ENCODE results near the gene KCTD1.

The KCTD1 gene

DNA sequence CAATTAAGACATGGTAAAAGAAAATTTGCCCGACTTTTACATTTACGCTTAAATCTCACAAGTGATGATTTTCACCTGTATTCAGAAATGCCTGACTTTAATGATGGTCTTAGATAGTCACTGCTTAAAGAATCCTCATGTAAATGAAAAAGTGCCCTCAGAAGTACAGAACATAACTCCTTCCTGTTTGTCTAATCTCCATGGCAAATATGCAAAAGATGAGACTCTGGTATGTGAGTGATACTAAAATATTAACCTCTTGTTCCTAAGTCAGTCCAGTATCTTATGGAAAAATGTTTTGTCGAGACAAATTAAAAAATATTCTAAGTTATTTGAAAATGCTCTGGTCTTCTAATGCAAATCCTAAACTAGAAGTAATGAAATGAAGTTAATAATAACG lies 29.2 kb downstream of the KCTD1 start:
- Histone ChIP-seq H3K4me1 (ENCODE audit: control insufficient read depth, insufficient read depth, low read length, unreplicated experiment) (peaks cover 4% of the 10 kb centered on the region), H2AFZ (ENCODE audit: low read length, unreplicated experiment) (no peak overlapping the region), H3K79me2 (ENCODE audit: control insufficient read depth, insufficient read depth, low read length, unreplicated experiment) (no peaks in the 10 kb centered on the region), H3K36me3 (ENCODE audit: insufficient read depth, low read length) (no peaks in the 10 kb centered on the region), H3K4me3 (ENCODE audit: low read depth, low read length) (no peak overlapping the region), H3K27me3 (ENCODE audit: insufficient read depth, low read length) (no peaks in the 10 kb centered on the region), H3K27ac (ENCODE audit: low read depth, low read length) (no peak overlapping the region)

GRCh38 chr18:26516964-26517363 lies 31.4 kb downstream of the KCTD1 start:
- Histone ChIP-seq H3K4me1 (ENCODE audit: control insufficient read depth, insufficient read depth, low read length, unreplicated experiment) (peaks cover 4% of the 10 kb centered on the region), H3K4me3 (ENCODE audit: low read depth, low read length) (no peak overlapping the region), H3K27ac (ENCODE audit: low read depth, low read length) (no peak overlapping the region), H3K36me3 (ENCODE audit: insufficient read depth, low read length) (no peaks in the 10 kb centered on the region), H2AFZ (ENCODE audit: low read length, unreplicated experiment) (no peak overlapping the region), H3K79me2 (ENCODE audit: control insufficient read depth, insufficient read depth, low read length, unreplicated experiment) (no peaks in the 10 kb centered on the region), H3K27me3 (ENCODE audit: insufficient read depth, low read length) (no peaks in the 10 kb centered on the region)

- Histone ChIP-seq H3K27ac (ENCODE audit: low read depth, low read length) (no peak overlapping the region), H3K4me3 (ENCODE audit: low read depth, low read length) (no peak overlapping the region), H3K36me3 (ENCODE audit: insufficient read depth, low read length) (no peaks in the 10 kb centered on the region), H2AFZ (ENCODE audit: low read length, unreplicated experiment) (no peak overlapping the region), H3K27me3 (ENCODE audit: insufficient read depth, low read length) (no peaks in the 10 kb centered on the region), H3K79me2 (ENCODE audit: control insufficient read depth, insufficient read depth, low read length, unreplicated experiment) (no peaks in the 10 kb centered on the region), H3K4me1 (ENCODE audit: control insufficient read depth, insufficient read depth, low read length, unreplicated experiment) (peaks cover 4% of the 10 kb centered on the region)
Measured at GRCh38 chr18:26515643-26516487, 32.5 kb downstream of the KCTD1 start.

- Histone ChIP-seq H3K27ac (ENCODE audit: low read depth, low read length) (no peak overlapping the region), H3K4me3 (ENCODE audit: low read depth, low read length) (no peak overlapping the region), H3K27me3 (ENCODE audit: insufficient read depth, low read length) (no peaks in the 10 kb centered on the region), H2AFZ (ENCODE audit: low read length, unreplicated experiment) (no peak overlapping the region), H3K79me2 (ENCODE audit: control insufficient read depth, insufficient read depth, low read length, unreplicated experiment) (no peaks in the 10 kb centered on the region), H3K4me1 (ENCODE audit: control insufficient read depth, insufficient read depth, low read length, unreplicated experiment) (peaks cover 4% of the 10 kb centered on the region), H3K36me3 (ENCODE audit: insufficient read depth, low read length) (no peaks in the 10 kb centered on the region)
Measured at GRCh38 chr18:26511339-26512071, 36.8 kb downstream of the KCTD1 start.

- Histone ChIP-seq H3K4me3 (ENCODE audit: low read depth, low read length) (no peak overlapping the region), H3K27me3 (ENCODE audit: insufficient read depth, low read length) (no peaks in the 10 kb centered on the region), H2AFZ (ENCODE audit: low read length, unreplicated experiment) (no peak overlapping the region), H3K4me1 (ENCODE audit: control insufficient read depth, insufficient read depth, low read length, unreplicated experiment) (peaks cover 4% of the 10 kb centered on the region), H3K27ac (ENCODE audit: low read depth, low read length) (no peak overlapping the region), H3K79me2 (ENCODE audit: control insufficient read depth, insufficient read depth, low read length, unreplicated experiment) (no peaks in the 10 kb centered on the region), H3K36me3 (ENCODE audit: insufficient read depth, low read length) (no peaks in the 10 kb centered on the region)
Measured at GRCh38 chr18:26510337-26510736, 38.0 kb downstream of the KCTD1 start.

- Histone ChIP-seq H3K27me3 (ENCODE audit: insufficient read depth, low read length) (no peaks in the 10 kb centered on the region), H3K4me3 (ENCODE audit: low read depth, low read length) (no peak overlapping the region), H3K36me3 (ENCODE audit: insufficient read depth, low read length) (peaks cover under 1% of the 10 kb centered on the region; the same call in 1 of the 2 replicates), H3K27ac (ENCODE audit: low read depth, low read length) (no peak overlapping the region), H3K4me1 (ENCODE audit: control insufficient read depth, insufficient read depth, low read length, unreplicated experiment) (no peaks in the 10 kb centered on the region), H2AFZ (ENCODE audit: low read length, unreplicated experiment) (no peak overlapping the region), H3K79me2 (ENCODE audit: control insufficient read depth, insufficient read depth, low read length, unreplicated experiment) (no peaks in the 10 kb centered on the region)
Measured at GRCh38 chr18:26506012-26506411, 42.3 kb downstream of the KCTD1 start.

GRCh38 chr18:26504831-26505230 lies 43.5 kb downstream of the KCTD1 start:
- Histone ChIP-seq H3K4me3 (ENCODE audit: low read depth, low read length) (no peak overlapping the region), H3K79me2 (ENCODE audit: control insufficient read depth, insufficient read depth, low read length, unreplicated experiment) (no peaks in the 10 kb centered on the region), H3K27me3 (ENCODE audit: insufficient read depth, low read length) (no peaks in the 10 kb centered on the region), H3K27ac (ENCODE audit: low read depth, low read length) (no peak overlapping the region), H2AFZ (ENCODE audit: low read length, unreplicated experiment) (no peak overlapping the region), H3K36me3 (ENCODE audit: insufficient read depth, low read length) (peaks cover 5% of the 10 kb centered on the region; the same call in 1 of the 2 replicates), H3K4me1 (ENCODE audit: control insufficient read depth, insufficient read depth, low read length, unreplicated experiment) (no peaks in the 10 kb centered on the region)

DNA sequence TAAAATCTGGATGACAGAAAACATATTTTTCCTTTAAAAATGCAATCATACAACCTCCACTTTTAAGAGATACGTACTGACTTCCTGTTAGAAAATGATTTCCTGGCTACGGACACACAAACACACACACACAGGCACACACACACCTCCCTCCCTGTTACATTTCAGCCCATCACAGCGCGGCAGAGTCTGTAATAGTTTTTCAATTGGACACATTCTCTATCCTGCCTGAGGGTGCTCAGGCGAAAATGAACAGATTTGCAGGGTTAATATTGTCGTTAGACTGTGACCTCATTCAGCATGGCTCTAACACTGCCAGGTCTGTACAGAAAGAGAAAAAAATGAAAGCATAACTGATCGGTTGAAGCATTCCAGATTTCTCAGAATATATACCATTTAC lies 45.0 kb downstream of the KCTD1 start:
- no peak overlapping the region for H3K4me3 ChIP-seq (ENCODE audit: low read depth, low read length)
- H3K4me1 ChIP-seq (ENCODE audit: control insufficient read depth, insufficient read depth, low read length, unreplicated experiment): no peaks in the 10 kb centered on the region
- no peak overlapping the region for H2AFZ ChIP-seq (ENCODE audit: low read length, unreplicated experiment)
- no peaks in the 10 kb centered on the region for H3K27me3 ChIP-seq (ENCODE audit: insufficient read depth, low read length)
- no peaks in the 10 kb centered on the region for H3K79me2 ChIP-seq (ENCODE audit: control insufficient read depth, insufficient read depth, low read length, unreplicated experiment)
- peaks cover 5% of the 10 kb centered on the region; the same call in 1 of the 2 replicates for H3K36me3 ChIP-seq (ENCODE audit: insufficient read depth, low read length)
- no peak overlapping the region for H3K27ac ChIP-seq (ENCODE audit: low read depth, low read length)

DNA sequence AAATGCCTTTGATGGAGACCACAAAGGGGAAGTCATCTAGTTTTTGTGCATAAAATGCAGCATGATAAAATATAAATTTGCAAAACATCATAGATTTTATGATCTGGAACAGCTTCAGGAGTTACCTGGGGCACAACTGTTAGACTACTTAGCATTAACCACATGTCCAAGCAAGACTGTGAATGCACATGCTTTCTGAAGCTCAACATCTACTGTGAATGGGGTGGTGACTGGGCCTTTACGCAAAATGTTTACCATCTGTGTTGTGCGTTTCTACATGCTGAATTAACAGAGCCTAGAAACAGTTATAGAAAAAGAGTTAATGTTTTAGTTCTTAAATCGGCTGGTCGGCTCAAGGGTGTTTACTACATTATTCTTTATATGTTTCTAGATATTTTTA lies 45.5 kb downstream of the KCTD1 start:
- H3K79me2 ChIP-seq (ENCODE audit: control insufficient read depth, insufficient read depth, low read length, unreplicated experiment): no peaks in the 10 kb centered on the region
- H3K27ac ChIP-seq (ENCODE audit: low read depth, low read length): no peak overlapping the region
- H2AFZ ChIP-seq (ENCODE audit: low read length, unreplicated experiment): no peak overlapping the region
- peaks cover 5% of the 10 kb centered on the region; the same call in 1 of the 2 replicates for H3K36me3 ChIP-seq (ENCODE audit: insufficient read depth, low read length)
- no peak overlapping the region for H3K4me3 ChIP-seq (ENCODE audit: low read depth, low read length)
- H3K4me1 ChIP-seq (ENCODE audit: control insufficient read depth, insufficient read depth, low read length, unreplicated experiment): no peaks in the 10 kb centered on the region
- no peaks in the 10 kb centered on the region for H3K27me3 ChIP-seq (ENCODE audit: insufficient read depth, low read length)

DNA sequence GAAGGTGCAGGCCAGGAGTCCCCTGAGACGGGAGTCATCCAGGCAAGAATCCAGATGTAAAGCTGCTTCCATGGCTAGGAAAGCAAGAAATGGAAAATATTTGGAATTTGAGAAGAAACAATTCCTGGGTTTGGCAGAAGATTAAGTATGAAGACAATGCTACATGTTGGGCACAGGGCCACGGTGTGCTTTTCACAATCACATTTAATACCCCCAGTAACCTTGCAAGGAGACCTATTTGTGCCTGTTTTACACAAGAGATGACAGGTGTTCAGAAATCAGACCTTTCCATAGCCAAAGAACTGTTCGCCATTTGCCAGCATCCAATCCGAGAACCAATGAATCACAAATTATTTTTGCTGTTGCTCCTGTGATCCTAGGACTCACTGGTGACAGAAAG lies 50.5 kb downstream of the KCTD1 start:
- Histone ChIP-seq H3K36me3 (ENCODE audit: insufficient read depth, low read length) (peaks cover 5% of the 10 kb centered on the region; the same call in 1 of the 2 replicates), H2AFZ (ENCODE audit: low read length, unreplicated experiment) (no peak overlapping the region), H3K4me1 (ENCODE audit: control insufficient read depth, insufficient read depth, low read length, unreplicated experiment) (peaks cover 4% of the 10 kb centered on the region), H3K27me3 (ENCODE audit: insufficient read depth, low read length) (no peaks in the 10 kb centered on the region), H3K27ac (ENCODE audit: low read depth, low read length) (no peak overlapping the region), H3K4me3 (ENCODE audit: low read depth, low read length) (no peak overlapping the region), H3K79me2 (ENCODE audit: control insufficient read depth, insufficient read depth, low read length, unreplicated experiment) (no peaks in the 10 kb centered on the region)

DNA sequence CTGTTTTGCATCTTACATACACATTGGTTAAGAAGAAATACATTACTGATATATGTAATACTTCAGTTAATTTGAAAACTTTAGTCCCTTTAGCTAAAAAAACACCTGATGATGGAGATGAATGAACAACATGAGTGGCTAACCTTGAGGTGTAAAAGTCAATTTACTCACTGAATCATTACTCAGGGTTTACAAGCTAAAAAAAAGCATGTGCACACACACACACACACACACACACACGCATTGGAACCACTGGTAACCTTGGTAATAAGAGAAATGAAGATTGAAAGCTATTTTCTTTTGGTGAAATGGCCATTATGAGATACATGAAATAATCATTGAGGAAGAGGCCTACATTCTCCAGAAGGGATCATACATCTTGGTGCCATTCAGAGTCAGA lies 51.8 kb downstream of the KCTD1 start:
- peaks cover 5% of the 10 kb centered on the region; the same call in 1 of the 2 replicates for H3K36me3 ChIP-seq (ENCODE audit: insufficient read depth, low read length)
- no peak overlapping the region for H3K27ac ChIP-seq (ENCODE audit: low read depth, low read length)
- H2AFZ ChIP-seq (ENCODE audit: low read length, unreplicated experiment): no peak overlapping the region
- no peaks in the 10 kb centered on the region for H3K79me2 ChIP-seq (ENCODE audit: control insufficient read depth, insufficient read depth, low read length, unreplicated experiment)
- peaks cover 8% of the 10 kb centered on the region for H3K4me1 ChIP-seq (ENCODE audit: control insufficient read depth, insufficient read depth, low read length, unreplicated experiment)
- H3K4me3 ChIP-seq (ENCODE audit: low read depth, low read length): no peak overlapping the region
- no peaks in the 10 kb centered on the region for H3K27me3 ChIP-seq (ENCODE audit: insufficient read depth, low read length)

All from ACC112 (cell line).